ENCODE data around the gene ANKRD13A. TPM values are rescaled to one million over a fixed set of nuclear protein-coding genes. Genes with fewer than 3 reads are reported as not detected.

Gene ANKRD13A
- total and polyA plus RNA-seq, 2 of the 8 experiments (the other 6 are each of a cell fraction or from before 2014, with no cell fraction given), result 16.8 to 21.4 TPM

- H2BK5ac ChIP-seq (ENCODE audit: low read depth, low read length), result no peak overlapping the region
- no peak for TF ChIP-seq SUZ12 (IDR thresholded peaks at IDR 0.05; ENCODE audit: low read length)
- no peak for TF ChIP-seq TEAD4 (IDR thresholded peaks at IDR 0.05; ENCODE audit: low read depth, low read length)
- FAIRE-seq, result no peak
Measured at GRCh38 chr12:110010853-110011723, 11.9 kb downstream of the ANKRD13A start.

More at GRCh38 chr12:110010853-110011723, 11.9 kb downstream of the ANKRD13A start:
- no peak overlapping the region for H3K56ac ChIP-seq (replicated peaks; ENCODE audit: insufficient read length, low read depth, low read length)
- no peak overlapping the region for H2BK15ac ChIP-seq (ENCODE audit: low read length)
- H2BK20ac ChIP-seq (ENCODE audit: low read length), result no peak overlapping the region
- H3K23me2 ChIP-seq (ENCODE audit: low read depth, low read length), result no peaks in the 10 kb centered on the region
- no peak overlapping the region for H3K4ac ChIP-seq (replicated peaks; ENCODE audit: insufficient read length, low read depth, low read length)
- H3K14ac ChIP-seq (ENCODE audit: insufficient read length), result no peak overlapping the region
- CTCF ChIA-PET (ENCODE audit: partially characterized antibody), result interaction anchor here (0.6 to 1.0 kb wide), 4 partner anchors 9 to 124 kb away, joined by 3 to 4 read pairs (median 4); no protein-coding TSS in a partner anchor
- H3K23ac ChIP-seq (ENCODE audit: insufficient read length), result no peak overlapping the region
- no peak overlapping the region for H3K27ac ChIP-seq (ENCODE audit: low read depth, low read length)
- H4K5ac ChIP-seq (ENCODE audit: insufficient read length, low read depth, low read length), result no peak overlapping the region
- DNase-seq (ENCODE audit: low read depth in 1 of 2, low spot score in 2 of 2), result no peak
- no peak overlapping the region for H2AFZ ChIP-seq (ENCODE audit: low read length)
- H3K27me3 ChIP-seq (replicated peaks in 1 of 4; ENCODE audit: control insufficient read depth in 3 of 4, extremely low read depth in 1 of 4, insufficient read depth in 3 of 4, low read length in 3 of 4), result no peaks in the 10 kb centered on the region
- H3K9me3 ChIP-seq (ENCODE audit: insufficient read depth in 2 of 2, low read depth in 1 of 2, low read length in 1 of 2), result no peaks in the 10 kb centered on the region
- H2BK12ac ChIP-seq (ENCODE audit: low read depth, low read length), result no peak overlapping the region
- H3K36me3 ChIP-seq (ENCODE audit: control insufficient read depth in 2 of 4, insufficient read depth in 4 of 4, low read length in 3 of 4), result no peaks in the 10 kb centered on the region
- POLR2A ChIA-PET (ENCODE audit: partially characterized antibody), result interaction anchor here (0.6 kb wide), 1 partner anchor 146 kb away, joined by 3 read pairs; no protein-coding TSS in a partner anchor
- no peaks in the 10 kb centered on the region for H4K20me1 ChIP-seq (replicated peaks in 1 of 2; ENCODE audit: control insufficient read depth in 1 of 2, insufficient read depth in 2 of 2, low read length in 2 of 2)
- no peak overlapping the region for H3K4me3 ChIP-seq (ENCODE audit: extremely low read depth in 1 of 4, insufficient read depth in 2 of 4, low read depth in 3 of 4, low read length in 4 of 4)
- no peaks in the 10 kb centered on the region for H3K79me2 ChIP-seq (ENCODE audit: control insufficient read depth in 1 of 2, insufficient read depth in 2 of 2, low read length in 2 of 2)
- H2AK5ac ChIP-seq (ENCODE audit: low read depth, low read length), result no peak overlapping the region
- no peak overlapping the region for H3K9ac ChIP-seq (replicated peaks in 1 of 4; ENCODE audit: extremely low read depth in 1 of 4, low read depth in 3 of 4, low read length in 3 of 4)
- H3K18ac ChIP-seq (ENCODE audit: extremely low read depth, low read length), result no peak overlapping the region
- H3K4me1 ChIP-seq (replicated peaks in 1 of 4; ENCODE audit: control insufficient read depth in 3 of 4, insufficient read depth in 4 of 4, low read length in 3 of 4), result no peaks in the 10 kb centered on the region
- no peak overlapping the region for H3K4me2 ChIP-seq (ENCODE audit: insufficient read depth in 1 of 2, low read depth in 2 of 2, low read length in 2 of 2)
- no peak overlapping the region for H2BK120ac ChIP-seq (replicated peaks; ENCODE audit: low read depth, low read length)
- H4K91ac ChIP-seq (replicated peaks; ENCODE audit: insufficient read length, low read length), result no peak overlapping the region
- no peak overlapping the region for H4K8ac ChIP-seq (ENCODE audit: extremely low read depth, insufficient read depth, low read length)
- 97% methylated on average over 13 of the region's 13 CpGs; no CpG with 5 or more reads in 1 of the 2 experiments for WGBS, 2 experiments (ENCODE audit: extremely low coverage in 1 of 2, insufficient coverage in 1 of 2, insufficient read length in 1 of 2, insufficient replicate concordance in 2 of 2, low coverage in 1 of 2, low lambda C conversion rate in 2 of 2, missing lambda C conversion rate in 1 of 2)
- H3K79me1 ChIP-seq (ENCODE audit: low read depth, low read length), result no peaks in the 10 kb centered on the region

All from H1 (cell line).